Upper lobe of left lung (tissue), 4 donors: ENCODE data around the gene KRT23.

Source experiments
- CTCF ChIP-seq, 6 experiments: fragments of 450-650 bp in 4 of 6; fragments of 200-600 bp in 2 of 6; sonication (generic) in 2 of 6; IDR thresholded peaks; one replicate each; pipeline ENCODE4 v1.5.1; 2016 to 2019; ENCODE audit warnings: antibody characterized with exemption in 6 of 6
- POLR2A ChIP-seq, 4 donors: fragments of 450-650 bp; IDR thresholded peaks; one replicate each; pipeline ENCODE4 v1.5.1; 2016 to 2017; ENCODE audit warnings: antibody characterized with exemption in 4 of 4, mild to moderate bottlenecking in 2 of 4
- POLR2AphosphoS5 ChIP-seq, 2 donors: sonication (generic); formaldehyde crosslinking; IDR thresholded peaks; one replicate each; pipeline ENCODE4 v1.5.1; 2017; ENCODE audit warnings: antibody characterized with exemption in 2 of 2

- TF ChIP-seq POLR2AphosphoS5 (IDR thresholded peaks at IDR 0.05) (no peak), CTCF (IDR thresholded peaks at IDR 0.05) (no peak), POLR2A (IDR thresholded peaks at IDR 0.05) (no peak)
These were observed 24.7 kb upstream of the KRT23 start for GRCh38 chr17:40962059-40962561.
